T-cell (primary cell): ENCODE measurements around the gene MTM1. TPM values are rescaled to one million over a fixed set of nuclear protein-coding genes. Genes with fewer than 3 reads are reported as not detected.

ENCODE experiments used
- ATAC-seq, 4 experiments: fragments of 200-7000 bp in 3 of 4; fragments of 150-1000 bp in 1 of 4; cut with Tn5 transposase; replicated peaks in 1 of 4; 1 replicate in 3 of 4; 2 replicates in 1 of 4; pipeline ENCODE4 v1.10.0; 2021; ENCODE audit warnings: moderate library complexity in 3 of 4, mild to moderate bottlenecking in 2 of 4, moderate number of reproducible peaks in 1 of 4
- CTCF ChIA-PET, 2 donors: fragments of 300-600 bp; sonication (Branson Sonifier 250); formaldehyde crosslinking; loops; one replicate each; lab custom pipeline; 2022; ENCODE audit warnings: antibody characterized with exemption in 2 of 2; lab: Charles Lee
- POLR2A ChIA-PET, 2 donors: fragments of 300-600 bp; sonication (Branson Sonifier 250); formaldehyde crosslinking; loops; one replicate each; lab custom pipeline; 2022; ENCODE audit warnings: antibody characterized with exemption in 2 of 2; lab: Charles Lee
- DNase-seq, 35 experiments: peaks; one replicate each; pipeline versions ENCODE4 v3.0.0 to v3.0.0-alpha.2; 2013 to 2023
- H3K27ac ChIP-seq: one replicate; pipeline ENCODE4 v1.5.1; 2013; ENCODE audit warnings: low read length
- H3K27me3 ChIP-seq, 2 experiments: replicated peaks in 1 of 2; 1 replicate in 1 of 2; 2 replicates in 1 of 2; pipeline versions ENCODE4 v1.6.1 to v1.7.0; 2013; ENCODE audit warnings: low read length in 1 of 2, mixed read lengths in 1 of 2; ENCODE audit not compliant: control insufficient read depth in 2 of 2, insufficient read depth in 2 of 2; ENCODE audit errors: extremely low read depth in 1 of 2
- H3K36me3 ChIP-seq, 2 donors: 1 replicate in 1 of 2; 2 replicates in 1 of 2; pipeline versions ENCODE4 v1.6.1 to v1.7.0; 2013; ENCODE audit warnings: low read length in 1 of 2; ENCODE audit not compliant: control insufficient read depth in 2 of 2, insufficient read depth in 1 of 2; ENCODE audit errors: extremely low read depth in 1 of 2
- H3K4me1 ChIP-seq, 2 experiments: 1 replicate in 1 of 2; 2 replicates in 1 of 2; pipeline versions ENCODE4 v1.6.1 to v1.7.0; 2013; ENCODE audit warnings: low read length in 2 of 2, mixed read lengths in 1 of 2; ENCODE audit not compliant: insufficient read depth in 2 of 2, control insufficient read depth in 1 of 2; ENCODE audit errors: extremely low read depth in 1 of 2
- H3K4me3 ChIP-seq, 2 donors: 1 replicate in 1 of 2; 2 replicates in 1 of 2; pipeline versions ENCODE4 v1.5.1 to v1.7.0; 2013; ENCODE audit warnings: mild to moderate bottlenecking in 2 of 2, low read length in 1 of 2, moderate library complexity in 1 of 2; ENCODE audit not compliant: control insufficient read depth in 1 of 2; ENCODE audit errors: extremely low read depth in 1 of 2
- H3K9me3 ChIP-seq: 2 replicates; pipeline ENCODE4 v1.7.0; 2013
- H3K27ac Mint-ChIP-seq, 2 donors: one replicate each; pipeline ENCODE4 v1.8.0; 2020 to 2021; ENCODE audit warnings: mild to moderate bottlenecking in 2 of 2, mixed read lengths in 2 of 2
- H3K27me3 Mint-ChIP-seq, 2 donors: one replicate each; pipeline ENCODE4 v1.8.0; 2021 to 2022; ENCODE audit warnings: mixed read lengths in 2 of 2
- H3K36me3 Mint-ChIP-seq: one replicate; pipeline ENCODE4 v1.8.0; 2021; ENCODE audit warnings: mixed read lengths
- H3K4me1 Mint-ChIP-seq, 3 donors: one replicate each; pipeline ENCODE4 v1.8.0; 2020 to 2022; ENCODE audit warnings: mixed read lengths in 3 of 3, mild to moderate bottlenecking in 1 of 3
- H3K4me3 Mint-ChIP-seq, 3 donors: one replicate each; pipeline ENCODE4 v1.8.0; 2020 to 2022; ENCODE audit warnings: mild to moderate bottlenecking in 3 of 3, mixed read lengths in 3 of 3, moderate library complexity in 3 of 3
- H3K9me3 Mint-ChIP-seq, 3 donors: one replicate each; pipeline ENCODE4 v1.8.0; 2020 to 2022; ENCODE audit warnings: mixed read lengths in 3 of 3
- WGBS: methylation state at CpG from one replicate; pipeline ENCODE4 v1.1.5; 2013; ENCODE audit warnings: missing lambda C conversion rate; ENCODE audit not compliant: insufficient coverage; 5-methylcytosine and 5-hydroxymethylcytosine counted together
- total RNA-seq, 35 experiments: library from RNA in 6 of 35; stranded (reverse) in 6 of 35; fragments of 120-200 nt in 1 of 35; gene quantifications; one replicate each; pipeline versions ENCODE4 v1.2.1 to v1.2.4 and lab custom pipeline; 2013 to 2026

Gene MTM1
- total RNA-seq, 5 donors from 2014 or later (not counting 1 experiment from before 2014, with no cell fraction given): 15.8 to 29.7 (median 20.3) TPM

GRCh38 chrX:150542846-150543229, 25.6 kb upstream of the MTM1 start:
- Histone ChIP-seq H3K27ac (no peak overlapping the region), H3K4me3 (no peak overlapping the region), H3K27me3 (no peaks in the 10 kb centered on the region), H3K36me3 (no peaks in the 10 kb centered on the region), H3K9me3 (no peaks in the 10 kb centered on the region), H3K4me1 (peaks cover 2 to 23% of the 10 kb centered on the region in 2 experiments)
- ChIA-PET CTCF (interaction anchor here in 1 of 2 donors (1.4 kb wide), 1 partner anchor 44 kb away, joined by 3 read pairs; no protein-coding TSS in a partner anchor), POLR2A (no interaction called here)
- Mint-ChIP-seq H3K27ac (peak overlapping the region in 1 of 2 donors; percentile 52), H3K9me3 (no peaks in the 10 kb centered on the region), H3K36me3 (no peaks in the 10 kb centered on the region), H3K27me3 (no peaks in the 10 kb centered on the region), H3K4me3 (no peak overlapping the region), H3K4me1 (peaks cover 13 to 17% (median 15%) of the 10 kb centered on the region in 3 donors)
- WGBS: no CpG with 5 or more reads among the region's 4 CpGs
- no peak for DNase-seq
- ATAC-seq: no peak

DNA sequence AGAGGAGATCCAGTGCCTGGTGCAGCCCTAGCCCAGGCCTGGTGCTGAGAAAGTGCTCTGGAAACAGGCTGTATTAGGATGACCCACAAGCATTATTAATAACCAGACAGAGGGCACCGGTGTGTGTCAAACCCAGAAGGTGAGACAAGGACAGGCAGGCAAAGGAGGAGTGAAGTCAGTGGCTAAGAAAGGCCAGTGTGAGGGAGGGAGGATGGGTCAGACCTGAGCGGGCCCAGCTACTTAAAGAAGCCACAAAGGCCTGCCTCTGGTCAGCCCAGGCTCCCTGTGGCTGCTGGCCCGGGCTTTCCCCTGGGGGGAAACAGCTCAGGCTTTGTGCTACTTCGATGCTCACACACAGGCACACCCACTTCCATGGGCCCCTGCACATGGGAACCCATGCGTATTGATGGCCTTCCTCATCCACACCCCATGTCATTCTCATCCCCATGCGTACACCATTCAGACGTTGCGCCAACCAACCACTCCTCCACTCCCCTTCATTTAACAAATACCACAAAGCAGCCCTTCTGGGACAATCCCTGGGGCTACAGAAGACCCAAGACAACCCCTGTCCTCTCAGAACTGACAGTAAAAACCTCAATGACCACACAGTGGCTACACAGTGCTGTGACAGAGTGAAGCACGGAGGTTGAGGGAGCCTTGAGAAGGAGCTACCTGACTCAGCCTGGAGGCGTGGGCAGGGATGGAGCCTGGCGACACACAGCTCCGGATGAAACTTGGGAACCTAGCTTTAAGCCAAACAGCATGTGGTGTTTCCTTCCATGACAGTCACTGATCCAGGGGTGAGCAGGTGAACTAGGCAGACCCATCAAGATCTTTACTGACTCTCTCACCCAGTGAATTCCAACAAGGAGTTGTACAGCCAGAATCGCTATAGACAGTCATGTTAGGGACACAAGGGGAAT, 24.9 kb upstream of the MTM1 start:
- H3K36me3 ChIP-seq: no peaks in the 10 kb centered on the region
- no peak overlapping the region for H3K4me3 ChIP-seq
- peaks cover 2 to 30% of the 10 kb centered on the region in 2 experiments for H3K4me1 ChIP-seq
- ATAC-seq (no peak), DNase-seq (no peak)
- Mint-ChIP-seq H3K4me3 (no peak overlapping the region), H3K4me1 (peaks cover 19 to 22% (median 20%) of the 10 kb centered on the region in 3 donors), H3K27me3 (no peaks in the 10 kb centered on the region), H3K27ac (peak overlapping the region in 1 of 2 donors; percentile 52), H3K9me3 (no peaks in the 10 kb centered on the region), H3K36me3 (no peaks in the 10 kb centered on the region)
- H3K27me3 ChIP-seq: no peaks in the 10 kb centered on the region
- H3K27ac ChIP-seq: no peak overlapping the region
- CTCF ChIA-PET: interaction anchor here in 1 of 2 donors (1.3 to 1.4 kb wide), 2 partner anchors 43 to 45 kb away, joined by 3 to 6 read pairs; no protein-coding TSS in a partner anchor
- POLR2A ChIA-PET: no interaction called here
- no peaks in the 10 kb centered on the region for H3K9me3 ChIP-seq
- WGBS: 87% methylated on average over 6 of the region's 13 CpGs

DNA sequence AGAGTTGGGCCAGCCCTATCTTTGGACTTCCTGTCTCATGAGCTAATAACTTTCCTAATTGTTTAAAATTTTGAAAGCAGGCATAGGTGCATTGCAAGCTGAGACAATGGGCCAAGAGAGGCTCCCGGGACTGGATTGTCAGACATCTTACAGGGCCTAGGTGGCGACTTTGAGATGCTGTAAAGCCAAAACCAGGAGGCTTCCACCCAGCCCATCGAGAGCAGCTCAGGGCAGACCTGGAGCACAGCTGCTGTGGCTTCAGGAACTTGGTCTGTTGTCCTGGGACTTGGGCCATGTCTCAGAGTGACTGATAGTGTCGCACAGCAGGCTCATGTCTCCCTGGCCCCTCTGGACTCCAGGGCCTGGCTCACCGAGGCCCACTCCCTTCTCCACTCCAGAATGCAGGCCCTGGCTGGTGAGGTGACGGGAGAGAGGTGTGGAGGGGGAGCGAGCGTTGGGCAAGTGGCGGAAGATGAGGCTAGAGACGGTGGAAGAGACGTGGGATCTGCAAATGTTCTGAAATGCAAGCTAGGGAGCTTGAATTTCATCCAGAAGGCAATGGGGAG, 24.1 kb upstream of the MTM1 start:
- DNase-seq: peak in 1 of 35 experiments; percentile 25
- POLR2A ChIA-PET: no interaction called here

DNA sequence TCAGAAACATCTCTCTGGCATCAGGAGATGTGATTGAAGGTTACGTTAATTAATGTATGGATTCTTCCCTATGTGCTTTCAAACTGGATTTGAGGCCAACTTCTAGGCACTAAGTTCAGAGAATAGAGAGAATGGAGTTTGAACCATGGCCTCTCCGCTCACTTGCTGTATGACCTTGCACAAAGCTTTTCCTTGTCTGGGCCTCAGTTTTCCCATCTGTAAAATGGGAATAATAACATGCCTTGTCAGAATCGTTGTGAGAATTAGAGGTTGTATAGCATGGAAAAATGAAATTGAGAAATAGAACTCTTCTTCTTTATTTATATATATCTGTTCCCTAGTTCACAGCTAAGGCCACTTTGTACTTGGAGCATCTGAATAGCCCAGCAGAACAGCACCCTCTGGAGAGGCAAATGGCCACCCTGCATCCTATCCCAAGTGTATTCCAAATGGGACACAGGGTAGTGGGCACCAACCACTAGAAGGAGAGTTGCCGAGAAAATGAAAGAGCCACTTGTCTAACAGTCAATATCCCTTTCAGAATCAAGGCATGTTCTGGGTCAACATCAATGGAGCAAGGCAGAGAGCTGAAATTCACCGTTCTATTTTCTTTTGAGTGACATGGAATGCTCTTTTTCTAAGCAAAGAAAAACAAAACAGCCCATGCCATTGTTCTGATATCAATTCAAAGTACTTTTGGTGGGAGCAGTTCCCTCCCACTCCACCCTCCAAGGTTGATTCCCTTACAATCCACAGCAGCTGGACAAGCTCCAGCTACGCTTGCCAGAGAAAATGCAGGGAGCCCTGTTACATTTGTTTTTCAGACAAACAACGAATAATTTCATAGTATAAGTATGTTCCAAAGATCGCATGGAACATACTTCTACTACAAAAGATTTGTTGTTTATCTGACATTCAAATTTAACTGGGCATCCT, 23.3 kb upstream of the MTM1 start:
- H3K4me1 ChIP-seq: peaks cover 2 to 38% of the 10 kb centered on the region in 2 experiments
- H3K4me3 Mint-ChIP-seq: no peak overlapping the region
- no CpG with 5 or more reads among the region's 8 CpGs for WGBS
- no peak for ATAC-seq
- H3K4me3 ChIP-seq: no peak overlapping the region
- CTCF ChIA-PET: interaction anchor here in 1 of 2 donors (1.4 kb wide), 1 partner anchor 23 kb away, joined by 3 read pairs; no protein-coding TSS in a partner anchor
- H3K27ac ChIP-seq: no peak overlapping the region
- no peaks in the 10 kb centered on the region for H3K36me3 Mint-ChIP-seq
- DNase-seq: no peak
- peaks cover 19 to 29% (median 25%) of the 10 kb centered on the region in 3 donors for H3K4me1 Mint-ChIP-seq
- H3K36me3 ChIP-seq: no peaks in the 10 kb centered on the region
- H3K27me3 Mint-ChIP-seq: peaks cover 0 to 9% of the 10 kb centered on the region in 2 donors
- H3K9me3 ChIP-seq: no peaks in the 10 kb centered on the region
- POLR2A ChIA-PET: interaction anchor here in 1 of 2 donors (0.6 kb wide), 1 partner anchor 595 kb away, joined by 5 read pairs; no protein-coding TSS in a partner anchor
- no peaks in the 10 kb centered on the region for H3K27me3 ChIP-seq
- no peaks in the 10 kb centered on the region for H3K9me3 Mint-ChIP-seq
- H3K27ac Mint-ChIP-seq: peak overlapping the region in 1 of 2 donors; percentile 31

More for the DNA sequence above, 24.1 kb upstream of the MTM1 start:
- Histone ChIP-seq H3K27me3 (no peaks in the 10 kb centered on the region), H3K9me3 (no peaks in the 10 kb centered on the region), H3K27ac (no peak overlapping the region), H3K4me3 (no peak overlapping the region), H3K4me1 (peaks cover 2 to 36% of the 10 kb centered on the region in 2 experiments), H3K36me3 (no peaks in the 10 kb centered on the region)
- no peak for ATAC-seq
- H3K36me3 Mint-ChIP-seq: no peaks in the 10 kb centered on the region
- no peak overlapping the region for H3K4me3 Mint-ChIP-seq
- 89% methylated on average over 3 of the region's 11 CpGs for WGBS
- CTCF ChIA-PET: interaction anchor here in 1 of 2 donors (1.3 to 1.4 kb wide), 3 partner anchors 24 to 45 kb away, joined by 3 to 6 read pairs (median 3); no protein-coding TSS in a partner anchor
- H3K4me1 Mint-ChIP-seq: peaks cover 19 to 29% (median 25%) of the 10 kb centered on the region in 3 donors
- H3K9me3 Mint-ChIP-seq: no peaks in the 10 kb centered on the region
- peaks cover 0 to 5% of the 10 kb centered on the region in 2 donors for H3K27me3 Mint-ChIP-seq
- H3K27ac Mint-ChIP-seq: peak overlapping the region in 1 of 2 donors; percentile 67

- H3K4me3 ChIP-seq: peak overlapping the region in 1 of 2 donors; percentile 41
- Mint-ChIP-seq H3K27ac (peak overlapping the region; percentile 77 to 92), H3K4me3 (peak overlapping the region; percentile 63 to 76 (median 69)), H3K4me1 (peaks cover 19 to 29% (median 25%) of the 10 kb centered on the region in 3 donors), H3K27me3 (peaks cover 0 to 9% of the 10 kb centered on the region in 2 donors), H3K36me3 (no peaks in the 10 kb centered on the region), H3K9me3 (no peaks in the 10 kb centered on the region)
- H3K4me1 ChIP-seq: peaks cover 2 to 38% of the 10 kb centered on the region in 2 experiments
- peak; percentile 77 to 96 (median 80) for ATAC-seq
- ChIA-PET CTCF (interaction anchor here (0.6 to 1.1 kb wide), 6 partner anchors 14 to 609 kb away, joined by 3 to 4 read pairs (median 3); partner anchors contain the start of gene EOLA2 (in 1 of the 2)), POLR2A (no interaction called here)
- no peaks in the 10 kb centered on the region for H3K9me3 ChIP-seq
- H3K36me3 ChIP-seq: no peaks in the 10 kb centered on the region
- H3K27ac ChIP-seq: peak overlapping the region; percentile 44
- no CpG with 5 or more reads among the region's 9 CpGs for WGBS
- peak in 32 of 35 experiments; percentile 20 to 72 (median 46) for DNase-seq
- H3K27me3 ChIP-seq: no peaks in the 10 kb centered on the region
Observed at GRCh38 chrX:150546711-150547153, 21.7 kb upstream of the MTM1 start.
